Thyroid gland (tissue), 4 donors: ENCODE results near the gene SCN1B.

Experiments
- POLR2A ChIP-seq, 2 donors: fragments of 450-650 bp; IDR thresholded peaks; one replicate each; pipeline ENCODE4 v1.6.1; 2017; ENCODE audit warnings: antibody characterized with exemption in 2 of 2, mild to moderate bottlenecking in 2 of 2, moderate library complexity in 1 of 2
- TF ChIP-seq, protein P1 (sequence below), 6 experiments: fragments of 200-600 bp in 3 of 6; fragments of 450-650 bp in 3 of 6; sonication (generic) in 3 of 6; IDR thresholded peaks; one replicate each; pipeline ENCODE4 v1.5.1; 2016 to 2019; ENCODE audit warnings: antibody characterized with exemption in 6 of 6, mild to moderate bottlenecking in 2 of 6, inconsistent platforms in 1 of 6, moderate library complexity in 1 of 6

DNA sequence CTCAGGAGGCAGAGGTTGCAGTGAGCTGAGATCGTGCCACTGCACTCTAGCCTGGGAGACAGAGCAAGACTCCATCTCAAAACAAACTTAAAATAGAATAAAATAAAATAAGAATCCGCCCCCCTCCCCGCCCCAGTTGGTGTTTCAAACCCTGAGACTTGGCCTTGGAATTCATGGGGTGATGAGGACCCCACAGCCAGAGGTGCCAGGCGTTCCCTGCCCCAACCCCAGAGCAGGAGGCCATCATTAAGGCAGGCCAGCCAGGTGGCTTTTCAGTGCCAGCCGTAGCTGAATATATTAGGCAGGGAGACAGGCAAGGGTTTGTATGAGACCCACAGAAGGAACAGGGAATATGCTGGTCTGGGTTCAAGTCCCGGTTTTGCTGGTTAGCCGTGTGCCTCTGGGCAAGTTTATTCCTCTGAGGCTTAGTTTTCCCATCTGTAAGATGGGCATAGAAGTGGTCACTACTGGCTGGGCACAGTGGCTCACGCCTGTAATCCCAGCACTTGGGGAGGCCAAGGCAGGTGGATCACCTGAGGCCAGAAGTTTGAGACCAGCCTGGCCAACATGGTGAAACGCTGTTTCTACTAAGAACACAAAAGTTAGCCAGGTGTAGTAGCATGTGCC lies 23.5 kb downstream of the SCN1B start:
- TF ChIP-seq, protein P1, sequence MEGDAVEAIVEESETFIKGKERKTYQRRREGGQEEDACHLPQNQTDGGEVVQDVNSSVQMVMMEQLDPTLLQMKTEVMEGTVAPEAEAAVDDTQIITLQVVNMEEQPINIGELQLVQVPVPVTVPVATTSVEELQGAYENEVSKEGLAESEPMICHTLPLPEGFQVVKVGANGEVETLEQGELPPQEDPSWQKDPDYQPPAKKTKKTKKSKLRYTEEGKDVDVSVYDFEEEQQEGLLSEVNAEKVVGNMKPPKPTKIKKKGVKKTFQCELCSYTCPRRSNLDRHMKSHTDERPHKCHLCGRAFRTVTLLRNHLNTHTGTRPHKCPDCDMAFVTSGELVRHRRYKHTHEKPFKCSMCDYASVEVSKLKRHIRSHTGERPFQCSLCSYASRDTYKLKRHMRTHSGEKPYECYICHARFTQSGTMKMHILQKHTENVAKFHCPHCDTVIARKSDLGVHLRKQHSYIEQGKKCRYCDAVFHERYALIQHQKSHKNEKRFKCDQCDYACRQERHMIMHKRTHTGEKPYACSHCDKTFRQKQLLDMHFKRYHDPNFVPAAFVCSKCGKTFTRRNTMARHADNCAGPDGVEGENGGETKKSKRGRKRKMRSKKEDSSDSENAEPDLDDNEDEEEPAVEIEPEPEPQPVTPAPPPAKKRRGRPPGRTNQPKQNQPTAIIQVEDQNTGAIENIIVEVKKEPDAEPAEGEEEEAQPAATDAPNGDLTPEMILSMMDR (IDR thresholded peaks at IDR 0.05), result no peak
- no peak for TF ChIP-seq POLR2A (IDR thresholded peaks at IDR 0.05)
